Lower leg skin (tissue), 3 donors: ENCODE measurements around the gene SLC43A1.

Source experiments
- CTCF ChIP-seq, 3 donors: fragments of 450-650 bp; IDR thresholded peaks; one replicate each; pipeline ENCODE4 v1.5.1; 2016; ENCODE audit warnings: antibody characterized with exemption in 3 of 3, mild to moderate bottlenecking in 3 of 3, moderate library complexity in 2 of 3
- POLR2A ChIP-seq, 2 donors: fragments of 450-650 bp; IDR thresholded peaks; one replicate each; pipeline ENCODE4 v1.6.1; 2016 to 2017; ENCODE audit warnings: antibody characterized with exemption in 2 of 2, mild to moderate bottlenecking in 1 of 2, moderate library complexity in 1 of 2

DNA sequence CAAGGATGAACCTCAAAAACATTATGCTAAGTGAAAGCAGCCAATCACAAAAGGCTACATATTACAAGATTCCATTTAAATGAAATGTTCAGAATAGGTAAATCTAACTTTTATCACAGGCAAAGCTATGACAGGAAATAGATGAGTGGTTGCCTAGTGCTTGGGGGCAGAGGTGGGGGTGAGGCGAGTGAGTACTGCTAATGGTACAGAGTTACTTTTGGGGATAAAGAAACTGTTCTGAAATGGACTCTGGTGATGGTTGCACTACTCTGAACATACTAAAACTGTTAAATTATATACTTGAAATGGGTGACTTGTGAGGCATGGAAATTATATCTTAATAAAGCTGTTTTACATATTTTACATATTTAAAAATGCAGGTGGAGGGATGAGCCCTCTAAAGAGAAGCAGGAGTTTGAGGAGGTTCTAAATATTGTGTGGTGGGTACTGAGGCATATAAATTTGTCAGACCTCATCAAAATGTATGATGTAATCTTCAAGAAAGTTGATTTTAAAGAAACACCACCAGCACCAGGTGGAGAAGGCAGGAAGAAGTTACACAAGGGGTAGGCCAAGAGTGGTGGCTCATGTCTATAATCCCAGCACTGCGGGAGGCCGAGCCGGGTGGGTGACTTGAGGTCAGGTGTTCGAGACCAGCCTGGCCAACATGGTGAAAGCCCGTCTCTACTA is 3.6 kb downstream of the SLC43A1 start:
- TF ChIP-seq CTCF (IDR thresholded peaks at IDR 0.05) (no peak), POLR2A (IDR thresholded peaks at IDR 0.05) (no peak)
